ENCODE results near the gene C15orf40.

DNA sequence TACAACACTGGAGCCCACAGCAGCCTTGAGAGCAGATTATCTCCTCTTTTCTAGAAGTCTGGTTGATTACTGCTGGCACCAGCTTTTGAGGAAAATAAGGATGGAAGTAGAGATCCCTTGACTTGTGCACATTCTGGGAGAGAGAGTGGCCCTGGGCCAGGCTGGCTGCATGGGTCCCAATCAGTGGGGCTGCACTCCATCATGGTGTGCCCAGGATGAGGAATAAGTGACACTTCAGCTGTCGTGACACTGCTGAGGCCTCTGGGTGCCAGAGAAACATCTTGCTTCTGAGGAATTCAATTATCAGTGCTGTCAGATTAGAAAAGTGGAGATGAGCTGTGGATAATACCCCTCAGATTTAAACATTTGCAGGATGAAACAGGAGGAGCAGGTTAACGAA, 16.4 kb downstream of the C15orf40 start:
- TF ChIP-seq, protein P1, sequence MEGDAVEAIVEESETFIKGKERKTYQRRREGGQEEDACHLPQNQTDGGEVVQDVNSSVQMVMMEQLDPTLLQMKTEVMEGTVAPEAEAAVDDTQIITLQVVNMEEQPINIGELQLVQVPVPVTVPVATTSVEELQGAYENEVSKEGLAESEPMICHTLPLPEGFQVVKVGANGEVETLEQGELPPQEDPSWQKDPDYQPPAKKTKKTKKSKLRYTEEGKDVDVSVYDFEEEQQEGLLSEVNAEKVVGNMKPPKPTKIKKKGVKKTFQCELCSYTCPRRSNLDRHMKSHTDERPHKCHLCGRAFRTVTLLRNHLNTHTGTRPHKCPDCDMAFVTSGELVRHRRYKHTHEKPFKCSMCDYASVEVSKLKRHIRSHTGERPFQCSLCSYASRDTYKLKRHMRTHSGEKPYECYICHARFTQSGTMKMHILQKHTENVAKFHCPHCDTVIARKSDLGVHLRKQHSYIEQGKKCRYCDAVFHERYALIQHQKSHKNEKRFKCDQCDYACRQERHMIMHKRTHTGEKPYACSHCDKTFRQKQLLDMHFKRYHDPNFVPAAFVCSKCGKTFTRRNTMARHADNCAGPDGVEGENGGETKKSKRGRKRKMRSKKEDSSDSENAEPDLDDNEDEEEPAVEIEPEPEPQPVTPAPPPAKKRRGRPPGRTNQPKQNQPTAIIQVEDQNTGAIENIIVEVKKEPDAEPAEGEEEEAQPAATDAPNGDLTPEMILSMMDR (IDR thresholded peaks at IDR 0.05; ENCODE audit: low read depth, low read length), result no peak
- no peak for TF ChIP-seq POLR2A (IDR thresholded peaks at IDR 0.05; ENCODE audit: extremely low read depth, insufficient read length)

Data from NB4 (cell line).